Middle frontal gyrus (tissue), 1 donor: ENCODE results near the gene HAND1.
"Not testable (repeated sequence)": the region's sequence is repeated elsewhere in the genome, so short reads cannot be mapped to it uniquely, and the experiment has no call there.

Experiments
- DNase-seq: peaks from one replicate; pipeline ENCODE4 v3.0.0-alpha.2; 2015; ENCODE audit warnings: low spot score; ENCODE audit errors: extremely low spot score

Gene HAND1

DNA sequence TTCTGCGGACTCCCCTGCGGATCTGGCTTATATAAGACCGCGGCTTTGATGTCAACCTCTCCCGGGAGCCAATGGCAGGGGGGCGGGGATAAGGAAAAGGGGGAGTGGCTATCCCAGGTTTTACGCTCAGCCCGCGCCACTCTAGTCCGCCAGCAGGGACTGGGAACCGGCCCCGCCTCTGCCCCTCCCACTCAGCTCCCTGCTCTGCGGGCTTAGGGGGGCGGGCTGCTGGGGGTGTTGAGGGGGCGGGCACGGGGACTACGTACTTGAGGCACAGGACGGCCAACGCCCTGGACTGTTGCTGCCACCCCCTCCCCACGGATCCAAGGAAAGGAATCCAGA, at the start of gene HAND1:
Gene HAND1, minus strand, starts transcription at position 4 of the 342 bp plus-strand sequence. CDS start 219 bp downstream, outside the sequence.
- no peak for DNase-seq

DNA sequence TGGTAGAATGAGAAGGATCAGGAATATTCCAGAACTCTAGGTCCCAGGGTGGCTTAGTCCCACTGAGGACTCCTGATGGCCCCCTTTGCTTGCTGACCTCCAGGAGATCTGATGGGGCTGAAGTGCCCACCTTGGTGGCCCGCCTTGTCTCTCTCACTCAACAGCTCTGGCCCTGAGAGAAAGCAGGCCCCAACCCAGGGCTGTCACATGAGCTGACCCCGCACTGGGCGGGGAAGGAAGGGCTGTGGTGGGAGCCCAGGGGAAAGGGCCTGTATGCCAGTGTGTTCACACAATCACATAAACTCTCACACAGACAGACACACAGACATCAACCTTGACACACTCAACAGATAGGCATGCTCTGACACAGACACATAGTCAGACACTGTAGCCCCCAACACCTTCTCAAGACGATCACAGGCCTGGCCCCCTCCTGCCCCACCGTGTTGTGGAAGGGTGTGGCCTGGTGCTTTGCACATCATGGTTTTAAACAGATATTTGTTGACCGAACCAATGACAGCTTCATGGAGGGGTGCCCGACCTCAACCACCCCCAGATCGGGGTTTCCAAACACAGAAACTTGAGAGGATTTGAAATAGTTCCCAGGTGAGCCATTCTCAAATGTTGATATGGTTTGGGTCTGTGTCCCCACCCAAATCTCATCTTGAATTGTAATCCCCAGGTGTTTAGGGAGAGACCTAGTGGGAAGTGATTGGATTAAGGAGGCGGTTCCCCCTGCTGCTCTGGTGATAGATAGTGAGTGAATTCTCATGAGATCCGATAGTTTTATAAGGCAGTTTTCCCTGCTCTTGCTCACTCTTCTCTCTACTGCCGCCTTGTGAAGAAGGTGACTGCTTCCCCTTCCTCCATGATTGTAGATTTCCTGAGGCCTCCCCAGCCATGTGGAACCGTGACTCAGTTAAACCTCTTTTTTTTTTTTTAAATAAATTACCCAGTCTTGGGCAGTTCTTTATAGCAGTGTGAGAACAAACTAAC, 48.5 kb upstream of the HAND1 start:
- DNase-seq = no peak

DNA sequence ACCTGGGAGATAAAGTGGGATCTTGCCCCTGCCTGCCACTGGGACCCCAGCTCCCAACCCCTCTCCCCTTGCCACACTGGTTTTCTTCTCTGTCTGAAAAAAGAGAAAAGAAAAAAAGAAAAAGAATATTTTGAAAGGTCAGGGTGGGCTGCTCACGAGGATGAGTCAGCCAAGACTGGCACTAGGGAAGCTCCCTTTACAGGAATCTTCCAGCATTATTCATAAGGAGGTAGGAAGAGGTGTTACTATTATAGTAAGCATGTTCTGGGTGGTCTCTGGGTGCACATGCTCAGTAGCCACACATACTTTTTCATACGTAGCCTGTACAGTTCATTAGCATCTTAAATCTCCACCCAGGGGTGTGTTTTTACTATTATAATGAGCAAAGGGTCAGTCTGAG, 46.8 kb upstream of the HAND1 start:
- no peak for DNase-seq

DNA sequence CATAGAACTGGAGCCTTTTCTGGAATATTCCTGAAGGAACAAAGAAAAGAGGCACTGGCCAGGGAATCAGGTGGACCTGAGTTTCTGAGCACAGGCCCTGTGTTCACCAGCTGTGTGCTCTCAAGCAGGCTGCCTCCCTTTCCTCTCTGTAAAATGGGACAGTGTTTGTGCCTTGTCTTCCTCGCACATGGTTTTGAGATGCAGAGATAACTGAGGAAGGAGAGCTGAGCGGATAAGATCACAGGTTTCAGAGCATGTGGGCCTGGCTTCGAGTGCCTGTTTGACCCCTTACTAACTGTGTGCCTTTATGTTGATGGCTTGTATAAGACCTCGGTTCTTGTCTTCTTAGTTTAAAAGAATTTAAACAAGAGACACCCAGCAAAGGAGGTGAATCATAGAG, 46.2 kb upstream of the HAND1 start:
- no peak for DNase-seq

GRCh38 chr5:154523709-154524108, 45.7 kb upstream of the HAND1 start:
- DNase-seq = no peak

- no peak for DNase-seq
These were observed 45.1 kb upstream of the HAND1 start for GRCh38 chr5:154523104-154523503.

GRCh38 chr5:154522284-154522683, 44.3 kb upstream of the HAND1 start:
- DNase-seq = no peak

DNA sequence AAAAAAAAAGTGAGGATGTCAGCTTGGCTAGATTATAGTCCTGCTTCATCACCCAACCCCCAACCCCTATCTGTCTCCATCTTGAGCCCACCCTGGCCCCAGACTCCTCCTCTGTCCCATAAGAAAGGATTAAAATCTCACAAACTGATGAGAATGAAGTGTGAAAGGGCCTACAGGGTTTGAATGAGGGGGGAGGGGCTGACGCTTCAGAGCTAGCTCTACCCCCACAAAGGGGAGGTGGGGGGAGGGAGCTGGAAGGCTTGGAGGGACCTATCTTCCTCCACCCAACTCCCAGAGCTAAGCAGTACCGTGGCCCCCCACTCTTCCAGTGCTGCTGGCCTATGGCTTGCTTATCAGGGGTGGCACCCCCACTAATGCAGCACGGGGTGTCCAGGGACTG, 43.7 kb upstream of the HAND1 start:
- no peak for DNase-seq

DNA sequence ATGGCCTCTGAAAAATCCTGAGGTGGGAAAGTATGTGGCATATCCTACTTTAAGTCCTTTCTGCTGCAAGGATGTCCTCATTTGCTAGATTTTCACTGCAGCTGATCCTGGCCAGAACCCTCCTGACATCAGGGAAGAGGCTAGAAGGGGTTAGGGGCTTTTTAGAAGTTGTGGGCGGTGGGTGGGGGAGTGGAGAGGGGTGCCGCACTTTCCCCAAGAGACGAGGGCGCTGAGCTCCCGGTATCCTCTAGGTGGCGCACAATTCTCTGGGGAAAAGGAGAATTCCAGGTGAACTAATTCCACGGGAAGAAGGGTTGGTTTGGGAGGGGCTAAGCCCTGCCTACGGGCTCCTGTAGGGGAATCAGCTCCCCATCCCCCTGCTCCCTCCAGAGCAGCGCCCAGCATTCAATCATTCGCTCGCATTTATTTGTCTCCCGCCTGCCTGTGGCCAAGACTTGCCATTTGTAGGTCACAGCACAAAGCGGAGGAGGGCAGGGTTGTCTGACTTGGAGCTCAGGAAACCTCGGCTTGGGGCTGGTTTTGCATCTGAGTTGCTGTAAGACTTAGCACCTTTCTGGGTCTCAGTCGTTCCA, 42.9 kb upstream of the HAND1 start:
- no peak for DNase-seq

GRCh38 chr5:154519359-154519758, 41.3 kb upstream of the HAND1 start:
- DNase-seq = no peak

GRCh38 chr5:154518438-154518867, 40.4 kb upstream of the HAND1 start:
- DNase-seq = no peak

GRCh38 chr5:154517810-154518437, 39.9 kb upstream of the HAND1 start:
- DNase-seq = no peak

- DNase-seq = no peak
These were observed 39.2 kb upstream of the HAND1 start for GRCh38 chr5:154517181-154517580.

DNA sequence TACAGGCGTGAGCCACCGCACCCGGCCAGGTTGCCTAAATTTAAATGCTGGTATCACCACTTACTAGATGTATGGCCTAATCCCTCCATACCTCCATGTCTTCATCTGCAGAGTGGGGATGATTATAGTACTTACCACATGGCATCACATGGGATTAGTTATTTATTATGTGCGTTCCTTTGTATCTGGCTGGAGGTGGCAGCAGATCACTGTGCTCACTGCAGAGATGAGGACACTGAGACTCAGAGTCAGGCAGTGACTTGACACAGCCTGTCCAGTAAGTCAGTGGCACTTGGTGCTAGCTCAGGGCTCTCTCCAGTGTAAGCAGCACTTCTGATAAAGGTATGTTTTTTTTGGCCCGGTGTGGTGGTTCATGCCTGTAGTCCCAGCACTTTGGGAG, 38.4 kb upstream of the HAND1 start:
- no peak for DNase-seq

GRCh38 chr5:154515488-154515887, 37.5 kb upstream of the HAND1 start:
- DNase-seq = not testable (repeated sequence)

GRCh38 chr5:154514331-154514730, 36.3 kb upstream of the HAND1 start:
- DNase-seq = no peak

DNA sequence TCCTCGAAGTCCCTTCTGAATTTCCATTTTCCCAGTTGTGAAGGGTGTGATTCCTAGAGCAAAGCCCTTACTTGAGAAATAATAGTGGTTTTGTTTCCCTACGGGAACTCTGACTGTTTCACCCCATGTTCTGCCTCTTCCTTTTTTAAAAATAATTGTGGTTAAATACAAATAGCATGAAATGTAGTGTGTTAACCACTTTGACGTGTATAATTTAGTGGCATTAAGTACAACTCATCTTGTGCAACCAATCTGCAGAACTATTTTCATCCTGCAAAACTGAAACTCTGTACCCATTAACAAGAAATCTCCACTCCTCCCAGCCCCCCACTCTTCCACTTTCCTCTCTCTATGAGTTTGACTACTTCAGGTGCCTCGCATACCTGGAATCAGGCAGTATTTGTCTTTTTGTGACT, 35.6 kb upstream of the HAND1 start:
- DNase-seq = no peak

- DNase-seq = no peak
These were observed 34.0 kb upstream of the HAND1 start for GRCh38 chr5:154511984-154512383.

GRCh38 chr5:154509784-154510555, 31.9 kb upstream of the HAND1 start:
- DNase-seq = no peak

GRCh38 chr5:154508114-154508513, 30.1 kb upstream of the HAND1 start:
- no peak for DNase-seq

DNA sequence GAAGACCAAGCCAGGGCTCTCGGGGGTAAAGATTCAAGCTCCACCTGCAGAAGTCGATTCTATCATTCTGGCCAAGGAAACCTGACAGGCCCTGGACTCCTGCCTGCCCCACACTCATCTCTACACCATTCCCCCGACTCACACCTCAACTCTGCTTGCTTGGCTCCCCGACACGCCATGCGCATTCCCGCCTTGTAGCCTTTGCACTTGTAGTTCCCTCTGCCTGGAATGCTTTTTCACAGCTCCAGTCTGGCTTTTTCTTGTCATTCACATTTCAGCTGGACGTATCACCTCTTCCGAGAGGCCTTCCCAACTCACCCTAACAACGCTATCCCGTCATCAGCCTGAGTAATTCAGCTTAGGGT, 28.7 kb upstream of the HAND1 start:
- DNase-seq = no peak
